AG04450 (cell line): ENCODE results near the gene PIBF1. TPM values are rescaled to one million over a fixed set of nuclear protein-coding genes. Genes with fewer than 3 reads are reported as not detected.
"Not testable (repeated sequence)": the region's sequence is repeated elsewhere in the genome, so short reads cannot be mapped to it uniquely, and the experiment has no call there.

ENCODE experiments used
- CTCF ChIA-PET: fragments of 300-600, 350-600 bp; formaldehyde crosslinking; extraction: SDS; loops from one replicate; lab custom pipeline; 2022; ENCODE audit warnings: antibody characterized with exemption, inconsistent platforms; lab: Charles Lee
- POLR2A ChIA-PET: fragments of 350-600 bp; formaldehyde crosslinking; extraction: SDS; loops from one replicate; lab custom pipeline; 2021; ENCODE audit warnings: antibody characterized with exemption, inconsistent platforms; lab: Yijun Ruan, JAX
- DNase-seq: peaks from one replicate; pipeline ENCODE4 v3.0.0-alpha.2; 2011; ENCODE audit warnings: low read depth, low spot score
- H3K27ac ChIP-seq: one replicate; pipeline ENCODE4 v1.5.1; 2012; ENCODE audit warnings: low read depth, low read length, control low read depth
- H3K27me3 ChIP-seq: one replicate; pipeline ENCODE4 v1.6.0; 2012; ENCODE audit warnings: low read length; ENCODE audit not compliant: control insufficient read depth, insufficient read depth
- H3K4me3 ChIP-seq: 2 replicates; pipeline ENCODE4 v1.5.1; 2011; ENCODE audit warnings: mild to moderate bottlenecking, low read depth, low read length, control low read depth
- H3K9me3 ChIP-seq: 2 replicates; pipeline ENCODE4 v1.5.1; 2012; ENCODE audit warnings: low read length; ENCODE audit not compliant: control insufficient read depth, insufficient read depth
- polyA plus RNA-seq: library from polyadenylated mRNA; depleted of rRNA; stranded (reverse); fragments of >200 nt; gene quantifications from 2 replicates; pipeline ENCODE4 v1.2.3, GENCODE V29; 2011
- TF ChIP-seq, protein P1 (sequence below): IDR thresholded peaks from 2 replicates; pipeline ENCODE4 v1.5.1; 2011; ENCODE audit warnings: low read depth, low read length, control low read depth, inconsistent platforms

PIBF1 gene
- polyA plus RNA-seq, 1 experiment, result 11.9 TPM

DNA sequence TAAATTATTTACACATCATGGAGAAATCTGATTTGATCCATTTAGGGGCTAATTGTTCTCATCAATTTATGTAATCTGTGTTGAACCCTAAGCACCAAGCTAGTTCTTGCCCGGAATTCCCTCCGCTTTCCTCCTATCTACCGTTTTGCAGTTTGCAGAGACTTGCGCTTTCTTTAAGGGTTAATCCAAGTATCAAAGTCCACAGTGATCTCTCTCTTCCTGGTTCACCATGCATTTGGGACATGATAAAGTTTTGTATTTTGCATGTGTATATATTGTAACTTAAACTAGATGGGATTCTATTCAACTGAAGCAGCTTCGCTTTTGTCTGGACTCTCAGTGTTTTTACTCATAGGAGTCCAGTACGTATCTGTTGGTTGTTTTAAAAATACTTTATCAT is 263.1 kb downstream of the PIBF1 start:
- Histone ChIP-seq H3K4me3 (no peak overlapping the region), H3K9me3 (no peaks in the 10 kb centered on the region), H3K27ac (no peak overlapping the region), H3K27me3 (no peaks in the 10 kb centered on the region)
- ChIA-PET CTCF (no interaction called here), POLR2A (no interaction called here)
- TF ChIP-seq, protein P1, sequence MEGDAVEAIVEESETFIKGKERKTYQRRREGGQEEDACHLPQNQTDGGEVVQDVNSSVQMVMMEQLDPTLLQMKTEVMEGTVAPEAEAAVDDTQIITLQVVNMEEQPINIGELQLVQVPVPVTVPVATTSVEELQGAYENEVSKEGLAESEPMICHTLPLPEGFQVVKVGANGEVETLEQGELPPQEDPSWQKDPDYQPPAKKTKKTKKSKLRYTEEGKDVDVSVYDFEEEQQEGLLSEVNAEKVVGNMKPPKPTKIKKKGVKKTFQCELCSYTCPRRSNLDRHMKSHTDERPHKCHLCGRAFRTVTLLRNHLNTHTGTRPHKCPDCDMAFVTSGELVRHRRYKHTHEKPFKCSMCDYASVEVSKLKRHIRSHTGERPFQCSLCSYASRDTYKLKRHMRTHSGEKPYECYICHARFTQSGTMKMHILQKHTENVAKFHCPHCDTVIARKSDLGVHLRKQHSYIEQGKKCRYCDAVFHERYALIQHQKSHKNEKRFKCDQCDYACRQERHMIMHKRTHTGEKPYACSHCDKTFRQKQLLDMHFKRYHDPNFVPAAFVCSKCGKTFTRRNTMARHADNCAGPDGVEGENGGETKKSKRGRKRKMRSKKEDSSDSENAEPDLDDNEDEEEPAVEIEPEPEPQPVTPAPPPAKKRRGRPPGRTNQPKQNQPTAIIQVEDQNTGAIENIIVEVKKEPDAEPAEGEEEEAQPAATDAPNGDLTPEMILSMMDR, result no peak
- DNase-seq, result no peak

DNA sequence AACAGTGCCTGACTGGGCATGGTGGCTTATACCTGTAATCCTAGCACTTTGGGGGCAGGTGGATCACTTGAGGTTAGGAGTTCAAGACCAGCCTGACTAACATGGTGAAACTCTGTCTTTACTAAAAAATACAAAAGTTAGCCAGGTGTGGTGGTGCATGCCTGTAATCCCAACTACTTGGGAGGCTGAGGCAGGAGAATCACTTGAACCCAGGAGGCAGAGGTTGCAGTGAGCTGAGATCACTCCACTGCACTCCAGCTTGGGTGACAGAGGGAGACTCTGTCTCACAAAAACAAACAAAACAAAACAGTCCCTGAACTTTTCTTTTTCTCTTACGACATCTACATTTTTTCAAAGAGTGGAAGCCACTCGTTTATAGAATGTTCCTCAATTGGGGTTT is 266.7 kb downstream of the PIBF1 start:
- H3K9me3 ChIP-seq, H3K27me3 ChIP-seq, H3K27ac ChIP-seq, H3K4me3 ChIP-seq, DNase-seq, CTCF ChIA-PET: not testable (repeated sequence)
- POLR2A ChIA-PET, result interaction anchor here (0.7 kb wide), 1 partner anchor 104 kb away, joined by 7 read pairs; no protein-coding TSS in a partner anchor

DNA sequence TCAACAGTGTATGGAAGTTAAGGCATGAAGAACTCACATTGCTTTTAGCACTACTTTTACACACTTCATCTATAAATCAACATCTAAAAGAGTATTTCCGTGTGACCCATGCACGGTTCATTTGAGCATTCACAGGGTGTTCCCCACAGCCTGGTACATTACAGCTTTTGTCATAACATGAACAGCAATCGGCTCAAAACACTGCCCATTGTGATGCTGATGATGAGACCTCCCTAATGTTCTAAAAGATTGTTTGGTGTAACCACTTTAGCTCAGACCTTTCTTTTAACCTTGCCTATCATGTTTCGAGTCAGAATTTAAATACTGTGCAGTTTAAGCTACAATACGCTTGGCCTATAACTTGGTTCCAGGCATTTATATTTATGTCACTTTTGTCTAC is 272.8 kb downstream of the PIBF1 start:
- no peak overlapping the region for H3K27ac ChIP-seq
- ChIA-PET CTCF (interaction anchor here (0.6 kb wide), 1 partner anchor 177 kb away, joined by 3 read pairs; no protein-coding TSS in a partner anchor), POLR2A (no interaction called here)
- H3K9me3 ChIP-seq, result no peaks in the 10 kb centered on the region; the same call in 1 of the 2 replicates
- H3K27me3 ChIP-seq, result no peaks in the 10 kb centered on the region
- no peak for DNase-seq
- H3K4me3 ChIP-seq, result no peak overlapping the region
- TF ChIP-seq, protein P1, result no peak

DNA sequence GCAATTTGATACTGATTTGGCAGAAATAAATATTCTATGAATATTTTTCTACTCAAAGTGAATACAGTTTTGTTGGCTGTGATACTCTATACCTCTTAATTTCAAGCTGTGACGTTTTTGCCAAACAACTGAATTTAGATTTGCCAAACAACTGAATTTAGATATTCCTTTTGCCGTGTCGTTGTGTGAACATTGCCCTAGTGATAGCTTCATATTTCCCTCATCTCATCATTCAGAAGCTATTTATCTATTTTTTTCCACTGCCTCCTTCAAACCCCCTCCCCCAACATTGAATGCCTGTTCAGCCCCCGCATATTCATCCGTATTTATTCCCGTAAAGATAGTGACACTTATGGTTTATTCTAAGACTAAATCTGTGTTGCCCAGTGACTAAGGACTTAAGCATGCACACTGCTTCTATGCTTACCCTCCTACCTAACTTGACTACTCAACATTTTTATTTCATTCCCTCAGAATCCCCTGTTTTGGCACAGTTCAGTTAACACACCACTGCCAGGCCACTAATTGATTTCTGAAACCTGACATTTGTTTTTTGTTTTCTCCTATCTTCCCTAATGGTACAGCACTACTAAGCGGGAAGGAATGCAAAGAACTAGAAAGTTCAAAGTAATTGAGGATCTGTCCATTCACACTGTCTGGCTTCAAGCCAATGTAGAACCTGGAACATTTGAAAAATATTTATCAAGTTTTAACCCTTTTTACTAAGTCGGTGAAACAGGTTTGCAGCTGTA is 274.1 kb downstream of the PIBF1 start:
- no peak for DNase-seq
- POLR2A ChIA-PET, result no interaction called here
- Histone ChIP-seq H3K27ac (no peak overlapping the region), H3K4me3 (no peak overlapping the region), H3K27me3 (no peaks in the 10 kb centered on the region), H3K9me3 (no peaks in the 10 kb centered on the region; the same call in 1 of the 2 replicates)
- CTCF ChIA-PET, result interaction anchor here (0.6 to 0.8 kb wide), 2 partner anchors 216 to 1763 kb away, joined by 3 to 6 read pairs; no protein-coding TSS in a partner anchor
- TF ChIP-seq, protein P1, result no peak

DNA sequence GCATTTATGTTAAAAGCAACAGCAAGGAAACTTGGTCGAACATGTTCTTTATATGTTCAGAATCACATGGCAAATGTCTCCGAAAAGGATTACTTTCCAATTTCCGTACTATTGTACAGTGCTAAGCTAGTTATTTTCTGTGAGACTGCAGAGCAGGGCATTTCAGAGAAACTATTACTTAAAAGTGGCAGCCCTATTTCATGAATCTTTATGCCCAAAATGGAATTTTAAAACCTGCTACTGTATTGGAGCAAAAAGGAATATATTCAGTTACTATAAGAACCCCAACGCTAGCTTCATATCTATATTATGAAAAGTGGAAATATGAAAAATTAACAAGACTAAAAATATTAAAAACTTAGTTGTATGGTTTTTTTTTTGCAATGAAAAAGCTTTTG is 274.6 kb downstream of the PIBF1 start:
- no peak for DNase-seq

More for the DNA sequence above, 274.6 kb downstream of the PIBF1 start:
- no peaks in the 10 kb centered on the region; the same call in 1 of the 2 replicates for H3K9me3 ChIP-seq
- CTCF ChIA-PET, result interaction anchor here (0.6 kb wide), 3 partner anchors 248 to 1762 kb away, joined by 3 to 5 read pairs (median 3); no protein-coding TSS in a partner anchor
- no peak overlapping the region for H3K27ac ChIP-seq
- H3K4me3 ChIP-seq, result no peak overlapping the region
- H3K27me3 ChIP-seq, result no peaks in the 10 kb centered on the region
- TF ChIP-seq, protein P1, result no peak
- POLR2A ChIA-PET, result no interaction called here
